HG03064 (cell line): ENCODE data around the gene CCDC87.
"Not testable (repeated sequence)": the region's sequence is repeated elsewhere in the genome, so short reads cannot be mapped to it uniquely, and the experiment has no call there.

Source experiments
- ATAC-seq: cut with Tn5 transposase; IDR thresholded peaks from one replicate; pipeline ENCODE4 v1.9.1; 2021; ENCODE audit warnings: low read depth; ENCODE audit not compliant: unreplicated experiment

The CCDC87 gene

GRCh38 chr11:66585447-66585846 lies 7.4 kb downstream of the CCDC87 start:
- ATAC-seq = not testable (repeated sequence)

DNA sequence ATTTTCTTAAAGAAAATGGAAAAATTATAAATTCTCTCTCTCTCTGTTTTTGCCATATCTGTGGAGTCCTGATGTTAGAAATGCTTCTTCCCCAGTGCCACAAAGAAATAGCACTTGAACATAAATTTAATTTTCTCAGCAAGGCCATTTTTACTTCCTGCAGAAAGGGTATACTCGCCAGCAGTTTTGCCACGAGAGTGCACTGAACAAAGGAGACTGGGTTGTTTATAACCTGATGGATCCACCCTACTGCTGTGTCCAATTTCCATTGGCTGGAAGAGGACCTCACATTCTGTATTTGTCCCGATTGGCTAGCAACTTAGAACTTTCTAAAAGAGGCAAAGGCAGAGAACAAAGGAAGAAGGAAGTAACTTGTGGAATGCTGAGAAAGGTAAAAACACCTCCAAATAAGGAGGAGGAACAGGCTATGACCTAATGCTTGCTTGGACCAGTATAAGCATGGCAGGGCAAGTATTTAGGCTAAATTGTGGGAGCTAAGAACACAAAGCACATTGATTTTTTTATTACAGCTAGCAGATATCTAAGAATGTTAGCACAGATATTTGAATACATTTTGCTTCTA lies 10.2 kb downstream of the CCDC87 start:
- not testable (repeated sequence) for ATAC-seq

DNA sequence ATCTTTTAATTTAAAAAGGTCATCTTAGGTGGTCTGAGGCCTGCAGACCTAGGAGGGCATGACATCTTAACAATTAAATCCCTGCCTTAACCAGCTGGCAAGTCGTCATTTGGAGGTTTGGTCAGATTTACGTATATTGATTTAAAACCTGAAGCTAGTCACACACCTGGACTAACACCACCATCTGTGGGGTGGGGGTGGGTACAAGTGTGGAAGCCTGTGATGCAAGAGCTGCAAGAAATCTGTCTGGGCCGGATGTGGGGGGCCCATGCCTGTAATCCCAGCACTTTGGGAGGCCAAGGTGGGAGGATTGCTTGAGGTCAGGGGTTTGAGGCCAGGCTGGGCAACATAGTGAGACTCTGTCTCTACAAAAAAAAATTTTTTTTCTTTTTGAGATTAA lies 11.6 kb downstream of the CCDC87 start:
- ATAC-seq = no peak

GRCh38 chr11:66580803-66581202 lies 12.1 kb downstream of the CCDC87 start:
- ATAC-seq = no peak

DNA sequence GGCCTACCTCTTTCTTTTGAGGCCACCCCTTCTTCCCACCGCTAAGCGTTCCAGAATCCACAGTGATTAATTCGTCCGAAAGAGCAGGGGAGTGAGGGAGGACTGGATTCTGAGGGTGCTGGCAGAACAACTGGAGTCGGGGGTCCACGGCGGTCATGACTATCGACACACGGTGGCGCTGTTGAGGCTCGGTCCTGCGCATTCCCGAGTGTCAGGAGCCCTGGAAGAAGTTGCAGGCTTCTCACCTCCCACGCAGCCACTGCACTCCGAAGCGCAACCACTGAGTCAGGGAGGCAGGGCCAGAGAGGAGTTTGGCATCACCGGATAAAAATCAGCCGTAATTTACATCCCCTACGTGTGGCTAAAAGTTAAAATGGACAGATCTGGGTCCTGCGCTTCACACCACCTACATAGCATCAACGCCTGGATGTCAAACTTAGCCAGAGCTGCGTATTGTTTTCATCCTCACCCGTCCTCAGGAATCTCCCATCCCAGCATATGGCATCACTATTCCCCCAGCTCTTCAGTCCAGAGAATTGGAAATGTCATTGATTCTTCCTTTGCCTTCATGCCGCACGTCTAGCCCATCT lies 13.8 kb downstream of the CCDC87 start:
- no peak for ATAC-seq

GRCh38 chr11:66570850-66571180 lies 22.0 kb downstream of the CCDC87 start:
- ATAC-seq = no peak

DNA sequence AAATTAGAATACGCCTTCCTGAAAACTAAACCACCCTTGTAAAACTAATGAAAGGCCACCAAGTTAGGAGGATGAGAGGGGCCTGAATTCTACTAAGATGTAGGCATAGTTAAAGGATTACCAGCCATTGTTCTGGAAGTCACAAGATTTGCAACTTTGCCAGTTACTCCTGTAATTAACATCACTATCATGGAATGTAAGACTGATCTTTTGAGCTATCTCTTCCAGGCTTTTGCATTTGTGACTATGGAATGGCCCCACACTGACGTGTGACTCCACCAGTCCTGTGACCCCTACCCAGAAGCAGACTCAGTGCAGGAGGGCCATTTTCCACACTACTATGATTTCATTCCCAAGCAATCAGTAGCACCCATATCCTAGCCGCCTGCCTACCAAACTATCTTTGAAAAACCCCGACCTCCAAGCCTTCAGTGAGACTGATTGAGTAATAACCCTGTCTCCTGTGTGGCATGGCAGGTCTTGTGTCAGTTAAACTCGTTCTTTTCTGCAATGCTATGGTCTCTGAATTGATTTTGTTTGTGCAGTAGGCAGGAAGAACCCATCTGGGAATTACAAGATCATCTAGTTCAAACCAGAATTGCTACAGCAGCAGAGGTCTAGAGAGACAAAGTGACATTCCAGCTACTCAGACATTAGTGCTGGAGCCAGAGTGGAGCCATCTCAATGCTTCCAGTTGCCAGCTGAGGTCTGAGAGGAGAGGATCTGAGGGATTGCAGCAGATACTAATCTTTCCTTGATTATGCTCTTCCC lies 22.6 kb downstream of the CCDC87 start:
- no peak for ATAC-seq

DNA sequence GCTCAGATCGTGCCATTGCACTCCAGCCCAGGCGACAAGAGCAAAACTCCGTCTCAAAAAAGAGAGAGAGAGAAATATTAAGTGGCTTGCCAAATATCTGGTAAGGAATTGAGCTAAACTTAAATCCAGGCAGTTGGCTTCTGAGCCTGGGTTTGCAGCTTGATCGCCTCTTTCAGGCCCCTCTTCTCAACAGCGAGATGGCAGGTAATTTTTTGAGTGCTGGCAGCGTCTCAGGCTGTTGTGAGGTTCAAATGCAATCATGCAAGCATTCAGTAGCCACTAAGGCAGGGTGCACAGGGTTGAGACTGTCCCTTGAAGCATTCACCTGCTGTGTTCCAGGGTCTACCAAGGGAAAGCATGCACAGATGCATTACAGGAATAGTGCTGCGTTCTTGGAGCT lies 23.8 kb downstream of the CCDC87 start:
- no peak for ATAC-seq

DNA sequence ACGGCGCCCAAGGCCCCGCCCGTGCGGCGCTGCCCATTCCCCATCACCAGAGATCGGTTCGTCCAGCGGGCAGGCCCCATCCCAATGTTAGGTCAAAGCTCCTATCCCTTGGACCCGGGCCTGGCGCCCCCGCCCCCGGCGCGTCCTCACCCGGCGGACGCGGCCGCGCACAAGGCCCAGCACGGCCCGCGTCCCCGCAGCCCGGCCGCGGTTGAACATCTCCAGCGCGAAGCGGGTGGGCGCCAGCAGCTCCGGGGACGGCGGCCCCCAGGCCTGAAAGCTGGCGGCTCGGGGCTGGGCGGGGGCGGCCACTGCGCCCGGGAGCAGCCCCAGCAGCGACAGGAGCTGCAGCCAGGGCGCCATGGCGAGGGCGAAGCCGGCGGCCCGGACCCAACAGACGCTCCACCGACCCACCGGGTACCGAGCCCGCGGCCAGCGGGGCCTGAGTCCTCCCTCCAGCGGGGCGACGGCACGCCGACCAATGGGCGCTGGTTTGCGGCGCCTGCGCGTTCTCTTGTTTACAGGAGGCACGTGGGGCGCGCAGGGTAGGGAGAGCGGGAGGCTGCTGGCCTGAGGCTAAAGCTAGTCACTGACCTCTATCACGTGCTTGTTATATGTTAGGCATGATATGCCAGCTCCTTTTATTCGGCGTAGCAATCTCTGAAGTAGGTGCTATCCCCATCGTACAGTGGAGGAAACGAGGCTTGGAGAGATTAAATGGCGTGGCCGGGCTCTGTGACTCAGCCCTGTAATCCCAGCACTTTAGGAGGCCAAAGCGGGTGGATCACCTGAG lies 24.5 kb downstream of the CCDC87 start, which contains the start of gene CTSF:
CTSF (minus strand) TSS at position 483 of the 793 bp plus-strand sequence; CDS start at position 363, 120 bp downstream.
- ATAC-seq = no peak

- no peak for ATAC-seq
These were observed 25.1 kb downstream of the CCDC87 start for GRCh38 chr11:66567787-66568123.

DNA sequence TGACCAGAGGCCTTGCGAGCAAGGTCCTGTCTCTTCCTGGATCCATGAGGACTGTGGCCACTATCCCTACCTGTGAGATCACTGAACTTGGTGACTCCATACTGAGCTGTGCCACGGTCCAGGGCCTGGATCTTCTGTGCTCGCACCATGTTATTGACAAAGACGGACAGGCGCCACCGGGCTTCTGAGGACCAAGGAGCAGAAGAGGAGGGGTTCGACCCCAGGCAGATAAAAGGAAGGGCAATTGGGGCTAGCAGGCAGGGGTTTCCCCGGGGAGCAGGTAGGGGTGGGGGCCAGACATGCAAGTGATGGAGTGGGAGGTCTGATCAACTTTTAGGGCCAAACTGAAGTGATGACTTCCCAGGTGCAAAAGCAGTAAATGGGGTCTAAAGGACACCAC lies 26.6 kb downstream of the CCDC87 start:
- ATAC-seq = no peak

- no peak for ATAC-seq
These were observed 27.9 kb downstream of the CCDC87 start for GRCh38 chr11:66564984-66565383.

DNA sequence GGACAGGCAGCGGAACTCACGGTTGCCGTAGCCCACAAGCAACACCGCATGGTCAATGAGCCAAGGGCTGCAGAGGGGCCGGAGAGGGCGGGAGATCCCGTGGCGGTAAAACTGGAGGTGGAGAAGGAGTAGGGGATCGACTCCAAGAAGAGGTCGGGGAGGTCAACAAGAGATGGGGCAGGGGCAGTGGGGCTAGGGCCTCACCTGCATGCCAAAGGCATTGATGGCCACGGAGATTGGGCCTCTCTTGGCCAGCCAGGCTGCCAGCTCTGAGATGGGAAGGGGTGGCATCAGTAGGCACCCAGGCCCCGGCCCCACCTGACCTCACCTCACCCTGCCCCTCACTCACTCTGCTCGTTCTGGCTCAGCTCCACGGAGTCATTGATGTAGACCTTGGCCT lies 28.3 kb downstream of the CCDC87 start:
- no peak for ATAC-seq

DNA sequence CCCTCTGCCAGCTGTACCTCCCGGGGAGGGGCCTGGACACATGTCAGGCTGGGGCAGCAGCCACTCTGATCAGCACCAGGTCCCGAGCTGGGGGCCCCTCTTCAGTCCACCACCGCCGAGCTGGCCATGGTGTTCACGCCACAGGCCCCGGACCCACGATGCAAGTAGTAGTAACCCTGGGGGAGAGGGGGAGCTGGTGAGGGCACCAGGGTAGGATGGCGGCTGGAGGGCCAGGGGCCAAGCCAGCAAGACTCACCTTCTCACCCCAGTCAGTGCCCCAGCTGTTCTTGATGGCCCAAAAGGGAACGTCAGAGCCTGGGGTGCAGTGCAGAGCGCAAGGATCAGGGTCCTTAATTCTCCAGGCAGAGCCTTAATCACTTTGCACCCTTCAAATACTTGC lies 29.0 kb downstream of the CCDC87 start:
- ATAC-seq = no peak

- no peak for ATAC-seq
These were observed 29.8 kb downstream of the CCDC87 start for GRCh38 chr11:66562907-66563583.

- ATAC-seq = no peak
These were observed 30.6 kb downstream of the CCDC87 start for GRCh38 chr11:66562275-66562674.

DNA sequence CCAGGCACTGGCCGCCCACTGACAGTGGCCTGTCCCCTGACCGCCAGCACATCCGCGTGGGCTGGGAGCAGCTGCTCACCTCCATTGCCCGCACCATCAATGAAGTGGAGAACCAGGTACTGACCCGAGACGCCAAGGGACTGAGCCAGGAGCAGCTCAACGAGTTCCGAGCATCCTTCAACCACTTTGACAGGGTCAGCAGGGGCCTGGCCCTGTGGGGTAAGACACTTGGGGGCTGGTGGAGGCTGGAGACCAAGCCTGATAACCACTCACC lies 31.0 kb downstream of the CCDC87 start:
- no peak for ATAC-seq

- no peak for ATAC-seq
These were observed 31.5 kb downstream of the CCDC87 start for GRCh38 chr11:66561178-66561974.

DNA sequence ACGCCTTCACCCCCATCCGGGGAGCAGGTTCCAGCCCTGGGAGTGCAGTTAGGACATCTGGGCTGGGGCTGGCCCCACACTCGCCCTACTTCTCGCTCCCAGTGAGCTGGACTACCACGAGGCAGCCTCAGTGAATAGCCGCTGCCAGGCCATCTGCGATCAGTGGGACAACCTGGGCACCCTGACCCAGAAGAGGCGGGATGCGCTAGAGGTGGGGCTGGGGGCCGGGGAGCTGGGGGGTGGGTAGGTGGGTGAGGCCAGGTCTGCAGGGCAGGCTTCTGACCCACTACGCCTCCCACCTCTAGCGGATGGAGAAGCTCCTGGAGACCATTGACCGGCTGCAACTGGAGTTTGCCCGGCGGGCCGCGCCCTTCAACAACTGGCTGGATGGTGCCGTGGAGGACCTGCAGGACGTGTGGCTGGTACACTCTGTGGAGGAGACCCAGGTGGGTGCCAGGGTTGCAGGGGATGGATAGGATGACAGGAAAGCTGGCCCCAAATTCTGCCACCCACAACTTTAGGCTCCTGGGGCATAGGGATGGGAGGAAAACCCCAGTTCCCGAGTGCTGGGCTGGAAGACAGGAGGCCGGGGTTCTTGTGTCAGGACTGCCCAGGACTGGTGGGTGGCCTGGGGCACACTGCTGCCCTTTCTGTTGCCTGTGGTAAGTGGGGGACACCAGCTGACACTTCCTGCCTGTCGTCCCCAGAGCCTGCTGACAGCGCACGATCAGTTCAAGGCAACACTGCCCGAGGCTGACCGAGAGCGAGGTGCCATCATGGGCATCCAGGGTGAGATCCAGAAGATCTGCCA lies 32.8 kb downstream of the CCDC87 start:
- ATAC-seq = no peak
